RWPE1 (cell line): ENCODE data around the gene TRPM3.

Source experiments
- CTCF ChIA-PET: fragments of 350-600 bp; sonication (Branson Sonifier 250); formaldehyde crosslinking; extraction: SDS; loops from one replicate; lab custom pipeline; 2021; lab: Yijun Ruan, JAX
- POLR2A ChIA-PET: fragments of 400-600 bp; formaldehyde crosslinking; extraction: SDS; loops from one replicate; lab custom pipeline; 2020; ENCODE audit warnings: antibody characterized with exemption; ENCODE audit not compliant: low non-redundant PET; lab: Yijun Ruan, JAX
- DNase-seq: peaks from one replicate; pipeline ENCODE4 v3.0.0; 2012; ENCODE audit warnings: low spot score
- H3K27ac ChIP-seq: fragments of 450-650 bp; 2 replicates; pipeline ENCODE4 v1.5.1; 2017
- TF ChIP-seq, protein P1 (sequence below): fragments of 450-650 bp; conservative IDR thresholded peaks from 2 replicates; pipeline ENCODE4 v1.5.1; 2017; ENCODE audit warnings: low read depth, mild to moderate bottlenecking

The TRPM3 gene

GRCh38 chr9:70551801-70552200 lies 569.6 kb downstream of the TRPM3 start:
- TF ChIP-seq, protein P1, sequence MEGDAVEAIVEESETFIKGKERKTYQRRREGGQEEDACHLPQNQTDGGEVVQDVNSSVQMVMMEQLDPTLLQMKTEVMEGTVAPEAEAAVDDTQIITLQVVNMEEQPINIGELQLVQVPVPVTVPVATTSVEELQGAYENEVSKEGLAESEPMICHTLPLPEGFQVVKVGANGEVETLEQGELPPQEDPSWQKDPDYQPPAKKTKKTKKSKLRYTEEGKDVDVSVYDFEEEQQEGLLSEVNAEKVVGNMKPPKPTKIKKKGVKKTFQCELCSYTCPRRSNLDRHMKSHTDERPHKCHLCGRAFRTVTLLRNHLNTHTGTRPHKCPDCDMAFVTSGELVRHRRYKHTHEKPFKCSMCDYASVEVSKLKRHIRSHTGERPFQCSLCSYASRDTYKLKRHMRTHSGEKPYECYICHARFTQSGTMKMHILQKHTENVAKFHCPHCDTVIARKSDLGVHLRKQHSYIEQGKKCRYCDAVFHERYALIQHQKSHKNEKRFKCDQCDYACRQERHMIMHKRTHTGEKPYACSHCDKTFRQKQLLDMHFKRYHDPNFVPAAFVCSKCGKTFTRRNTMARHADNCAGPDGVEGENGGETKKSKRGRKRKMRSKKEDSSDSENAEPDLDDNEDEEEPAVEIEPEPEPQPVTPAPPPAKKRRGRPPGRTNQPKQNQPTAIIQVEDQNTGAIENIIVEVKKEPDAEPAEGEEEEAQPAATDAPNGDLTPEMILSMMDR, result no peak
- CTCF ChIA-PET, result no interaction called here

GRCh38 chr9:70551396-70551795 lies 570.0 kb downstream of the TRPM3 start:
- ChIA-PET CTCF (no interaction called here), POLR2A (no interaction called here)
- H3K27ac ChIP-seq, result no peak overlapping the region
- no peak for DNase-seq
- TF ChIP-seq, protein P1, result no peak

More at GRCh38 chr9:70551801-70552200, 569.6 kb downstream of the TRPM3 start:
- POLR2A ChIA-PET, result no interaction called here
- no peak for DNase-seq
- H3K27ac ChIP-seq, result no peak overlapping the region

GRCh38 chr9:70549926-70550325 lies 571.5 kb downstream of the TRPM3 start:
- H3K27ac ChIP-seq, result no peak overlapping the region
- CTCF ChIA-PET, result no interaction called here
- DNase-seq, result no peak
- TF ChIP-seq, protein P1, result no peak
- POLR2A ChIA-PET, result no interaction called here

GRCh38 chr9:70542311-70542931 lies 579.0 kb downstream of the TRPM3 start:
- CTCF ChIA-PET, result no interaction called here
- POLR2A ChIA-PET, result no interaction called here
- no peak overlapping the region for H3K27ac ChIP-seq
- DNase-seq, result no peak
- TF ChIP-seq, protein P1, result no peak

DNA sequence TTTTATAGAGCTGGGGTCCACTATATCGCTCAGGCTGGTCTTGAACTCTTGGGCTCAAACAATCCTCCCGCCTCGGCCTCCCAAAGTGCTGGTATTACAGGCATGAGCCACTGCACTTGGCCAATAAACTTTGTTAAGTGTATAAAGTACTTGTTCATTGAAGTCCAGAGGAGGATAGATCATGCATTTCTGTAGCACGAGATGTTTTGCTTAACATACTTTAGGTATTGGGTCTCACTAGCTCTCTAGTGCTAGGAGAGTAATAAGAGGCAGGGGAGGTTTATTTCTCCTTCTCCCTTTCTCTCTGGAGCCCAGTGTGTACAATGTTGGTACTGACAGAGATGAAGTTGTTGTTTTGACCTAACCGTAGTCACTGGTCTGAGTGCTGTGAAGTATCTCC lies 581.4 kb downstream of the TRPM3 start:
- TF ChIP-seq, protein P1, result no peak
- no peak overlapping the region for H3K27ac ChIP-seq
- DNase-seq, result no peak
- CTCF ChIA-PET, result no interaction called here
- POLR2A ChIA-PET, result no interaction called here

DNA sequence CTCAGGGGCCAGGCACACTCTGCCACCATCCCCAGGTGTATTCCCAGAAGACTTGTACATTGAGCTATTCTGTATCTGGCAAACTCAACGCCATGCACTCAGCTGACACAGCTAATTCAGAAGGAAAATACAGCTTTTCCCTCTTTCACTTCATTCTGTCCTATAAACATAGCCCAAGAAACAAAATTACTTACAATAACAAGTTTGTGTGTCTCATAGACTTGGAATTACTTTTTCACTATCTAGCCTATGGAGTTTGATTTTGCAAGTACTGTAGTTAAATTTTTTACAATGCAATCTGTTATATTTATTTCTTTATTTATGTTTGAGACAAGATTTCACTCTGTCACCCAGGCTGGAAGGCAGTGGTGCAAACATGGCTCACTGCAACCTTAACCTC lies 581.9 kb downstream of the TRPM3 start:
- DNase-seq, result no peak
- H3K27ac ChIP-seq, result no peak overlapping the region
- ChIA-PET CTCF (interaction anchor here (0.6 kb wide), 1 partner anchor 1492 kb away, joined by 4 read pairs; no protein-coding TSS in a partner anchor), POLR2A (no interaction called here)
- TF ChIP-seq, protein P1, result no peak
